ENCODE data around the gene MTMR2. TPM values are rescaled to one million over a fixed set of nuclear protein-coding genes. Genes with fewer than 3 reads are reported as not detected.

The MTMR2 gene
- total RNA-seq, 2 experiments from 2014 or later, result 32.5 to 34.6 TPM

GRCh38 chr11:95930948-95931347, 7.0 kb upstream of the MTMR2 start:
- Mint-ChIP-seq H3K27me3 (ENCODE audit: low read depth) (no peaks in the 10 kb centered on the region), H3K4me1 (ENCODE audit: low read depth) (no peaks in the 10 kb centered on the region), H3K36me3 (ENCODE audit: low read depth) (peaks cover 1% of the 10 kb centered on the region), H3K27ac (no peak overlapping the region), H3K9me3 (peaks cover 13% of the 10 kb centered on the region), H3K4me3 (no peak overlapping the region)
- intact Hi-C loops (cut with micrococcal nuclease), result no loop called here
- CTCF ChIA-PET, result no interaction called here
- no peak for DNase-seq

GRCh38 chr11:95926726-95927125, 2.8 kb upstream of the MTMR2 start:
- CTCF ChIA-PET, result no interaction called here
- peaks cover 24% of the 10 kb centered on the region for H3K4me1 Mint-ChIP-seq (ENCODE audit: low read depth)
- no peak overlapping the region for H3K27ac Mint-ChIP-seq
- peaks cover 10% of the 10 kb centered on the region for H3K9me3 Mint-ChIP-seq
- H3K4me3 Mint-ChIP-seq, result no peak overlapping the region
- H3K27me3 Mint-ChIP-seq (ENCODE audit: low read depth), result no peaks in the 10 kb centered on the region
- H3K36me3 Mint-ChIP-seq (ENCODE audit: low read depth), result peaks cover 4% of the 10 kb centered on the region
- intact Hi-C loops (cut with micrococcal nuclease), result loop anchor here (10.0 kb wide), 1 partner anchor 318 kb away; no protein-coding TSS in a partner anchor
- no peak for DNase-seq

- Mint-ChIP-seq H3K9me3 (no peaks in the 10 kb centered on the region), H3K27me3 (ENCODE audit: low read depth) (no peaks in the 10 kb centered on the region), H3K36me3 (ENCODE audit: low read depth) (peaks cover 3% of the 10 kb centered on the region), H3K4me3 (peak overlapping the region; percentile 28), H3K4me1 (ENCODE audit: low read depth) (peaks cover 28% of the 10 kb centered on the region), H3K27ac (no peak overlapping the region)
- intact Hi-C loops (cut with micrococcal nuclease), result loop anchor here (2.0 to 10.0 kb wide), 2 partner anchors 320 to 418 kb away; partner anchors contain the start of gene MAML2
- CTCF ChIA-PET, result interaction anchor here (0.6 kb wide), 1 partner anchor 512 kb away, joined by 5 read pairs; no protein-coding TSS in a partner anchor
- DNase-seq, result no peak
These were observed 1.1 kb upstream of the MTMR2 start for GRCh38 chr11:95925011-95925410.

- CTCF ChIA-PET, result interaction anchor here (0.6 kb wide), 1 partner anchor 512 kb away, joined by 5 read pairs; no protein-coding TSS in a partner anchor
- Mint-ChIP-seq H3K27ac (peak overlapping the region; percentile 95), H3K4me1 (ENCODE audit: low read depth) (peaks cover 28% of the 10 kb centered on the region), H3K9me3 (no peaks in the 10 kb centered on the region), H3K27me3 (ENCODE audit: low read depth) (no peaks in the 10 kb centered on the region), H3K36me3 (ENCODE audit: low read depth) (peaks cover 3% of the 10 kb centered on the region), H3K4me3 (peak overlapping the region; percentile 94)
- intact Hi-C loops (cut with micrococcal nuclease), result loop anchor here (1.0 to 10.0 kb wide), 4 partner anchors 135 to 466 kb away; partner anchors contain the start of genes FAM76B, JRKL and MAML2
- no peak for DNase-seq
These were observed 480 bp upstream of the MTMR2 start for GRCh38 chr11:95924414-95924760.

GRCh38 chr11:95923439-95923727, 524 bp downstream of the MTMR2 start:
- DNase-seq, result no peak
- Mint-ChIP-seq H3K27me3 (ENCODE audit: low read depth) (no peaks in the 10 kb centered on the region), H3K4me1 (ENCODE audit: low read depth) (peaks cover 28% of the 10 kb centered on the region), H3K36me3 (ENCODE audit: low read depth) (peaks cover 3% of the 10 kb centered on the region), H3K27ac (peak overlapping the region; percentile 95), H3K9me3 (no peaks in the 10 kb centered on the region), H3K4me3 (peak overlapping the region; percentile 94)
- CTCF ChIA-PET, result interaction anchor here (0.6 kb wide), 1 partner anchor 386 kb away, joined by 3 read pairs; no protein-coding TSS in a partner anchor
- intact Hi-C loops (cut with micrococcal nuclease), result loop anchor here (10.0 kb wide), 1 partner anchor 321 kb away; no protein-coding TSS in a partner anchor

- Mint-ChIP-seq H3K4me1 (ENCODE audit: low read depth) (peaks cover 28% of the 10 kb centered on the region), H3K27me3 (ENCODE audit: low read depth) (no peaks in the 10 kb centered on the region), H3K27ac (peak overlapping the region; percentile 95), H3K4me3 (peak overlapping the region; percentile 94), H3K9me3 (no peaks in the 10 kb centered on the region), H3K36me3 (ENCODE audit: low read depth) (peaks cover 3% of the 10 kb centered on the region)
- no peak for DNase-seq
- intact Hi-C loops (cut with micrococcal nuclease), result loop anchor here (10.0 kb wide), 1 partner anchor 322 kb away; no protein-coding TSS in a partner anchor
- CTCF ChIA-PET, result interaction anchor here (0.6 to 0.7 kb wide), 4 partner anchors 11 to 403 kb away, joined by 3 read pairs; no protein-coding TSS in a partner anchor
These were observed 1.1 kb downstream of the MTMR2 start for GRCh38 chr11:95922536-95923438.

- Mint-ChIP-seq H3K4me1 (ENCODE audit: low read depth) (peaks cover 28% of the 10 kb centered on the region), H3K9me3 (no peaks in the 10 kb centered on the region), H3K27me3 (ENCODE audit: low read depth) (no peaks in the 10 kb centered on the region), H3K4me3 (peak overlapping the region; percentile 25), H3K27ac (no peak overlapping the region), H3K36me3 (ENCODE audit: low read depth) (peaks cover 3% of the 10 kb centered on the region)
- CTCF ChIA-PET, result interaction anchor here (0.7 kb wide), 3 partner anchors 10 to 290 kb away, joined by 3 read pairs; no protein-coding TSS in a partner anchor
- no peak for DNase-seq
- intact Hi-C loops (cut with micrococcal nuclease), result loop anchor here (10.0 kb wide), 1 partner anchor 323 kb away; no protein-coding TSS in a partner anchor
These were observed 1.8 kb downstream of the MTMR2 start for GRCh38 chr11:95922099-95922498.

GRCh38 chr11:95920460-95921105, 3.3 kb downstream of the MTMR2 start:
- peaks cover 3% of the 10 kb centered on the region for H3K36me3 Mint-ChIP-seq (ENCODE audit: low read depth)
- no peaks in the 10 kb centered on the region for H3K27me3 Mint-ChIP-seq (ENCODE audit: low read depth)
- H3K4me3 Mint-ChIP-seq, result no peak overlapping the region
- no peak for DNase-seq
- no peaks in the 10 kb centered on the region for H3K9me3 Mint-ChIP-seq
- H3K4me1 Mint-ChIP-seq (ENCODE audit: low read depth), result peaks cover 35% of the 10 kb centered on the region
- CTCF ChIA-PET, result interaction anchor here (1.0 kb wide), 1 partner anchor 9 kb away, joined by 3 read pairs; no protein-coding TSS in a partner anchor
- H3K27ac Mint-ChIP-seq, result no peak overlapping the region
- intact Hi-C loops (cut with micrococcal nuclease), result loop anchor here (10.0 kb wide), 1 partner anchor 324 kb away; no protein-coding TSS in a partner anchor

- Mint-ChIP-seq H3K36me3 (ENCODE audit: low read depth) (peaks cover 3% of the 10 kb centered on the region), H3K4me1 (ENCODE audit: low read depth) (peaks cover 30% of the 10 kb centered on the region), H3K4me3 (no peak overlapping the region), H3K27ac (no peak overlapping the region), H3K27me3 (ENCODE audit: low read depth) (no peaks in the 10 kb centered on the region), H3K9me3 (no peaks in the 10 kb centered on the region)
- intact Hi-C loops (cut with micrococcal nuclease), result no loop called here
- CTCF ChIA-PET, result no interaction called here
- no peak for DNase-seq
These were observed 4.4 kb downstream of the MTMR2 start for GRCh38 chr11:95919514-95919913.

GRCh38 chr11:95918720-95919119, 5.2 kb downstream of the MTMR2 start:
- Mint-ChIP-seq H3K4me1 (ENCODE audit: low read depth) (peaks cover 31% of the 10 kb centered on the region), H3K27me3 (ENCODE audit: low read depth) (no peaks in the 10 kb centered on the region), H3K9me3 (no peaks in the 10 kb centered on the region), H3K36me3 (ENCODE audit: low read depth) (peaks cover 1% of the 10 kb centered on the region), H3K27ac (no peak overlapping the region), H3K4me3 (no peak overlapping the region)
- DNase-seq, result no peak
- CTCF ChIA-PET, result no interaction called here
- intact Hi-C loops (cut with micrococcal nuclease), result no loop called here

- Mint-ChIP-seq H3K36me3 (ENCODE audit: low read depth) (peaks cover 2% of the 10 kb centered on the region), H3K4me1 (ENCODE audit: low read depth) (peaks cover 35% of the 10 kb centered on the region), H3K4me3 (no peak overlapping the region), H3K9me3 (no peaks in the 10 kb centered on the region), H3K27ac (no peak overlapping the region), H3K27me3 (ENCODE audit: low read depth) (no peaks in the 10 kb centered on the region)
- intact Hi-C loops (cut with micrococcal nuclease), result no loop called here
- no peak for DNase-seq
- CTCF ChIA-PET, result no interaction called here
These were observed 5.9 kb downstream of the MTMR2 start for GRCh38 chr11:95918056-95918455.

GRCh38 chr11:95917193-95918036, 6.5 kb downstream of the MTMR2 start:
- H3K4me1 Mint-ChIP-seq (ENCODE audit: low read depth), result peaks cover 32% of the 10 kb centered on the region
- H3K9me3 Mint-ChIP-seq, result no peaks in the 10 kb centered on the region
- no peak overlapping the region for H3K4me3 Mint-ChIP-seq
- H3K36me3 Mint-ChIP-seq (ENCODE audit: low read depth), result peaks cover 2% of the 10 kb centered on the region
- intact Hi-C loops (cut with micrococcal nuclease), result no loop called here
- CTCF ChIA-PET, result no interaction called here
- DNase-seq, result no peak
- H3K27ac Mint-ChIP-seq, result no peak overlapping the region
- no peaks in the 10 kb centered on the region for H3K27me3 Mint-ChIP-seq (ENCODE audit: low read depth)
